Neural cell (in vitro differentiated cells): ENCODE results near the gene KHK.

Source experiments
- EP300 ChIP-seq: fragments of 450-650 bp; conservative IDR thresholded peaks from 2 replicates; pipeline ENCODE4 v1.6.1; 2014; ENCODE audit warnings: antibody characterized with exemption, mild to moderate bottlenecking, moderate library complexity; ENCODE audit not compliant: poor library complexity, severe bottlenecking
- EZH2 ChIP-seq: fragments of 200-600, 300-800 bp; shearing (Covaris generic), sonication (generic); IDR thresholded peaks from 2 replicates; pipeline ENCODE4 v1.6.1; 2014; ENCODE audit warnings: antibody characterized with exemption, low read length, borderline replicate concordance, mild to moderate bottlenecking; ENCODE audit not compliant: insufficient read depth, poor library complexity, severe bottlenecking
- POLR2AphosphoS5 ChIP-seq: IDR thresholded peaks from 2 replicates; pipeline ENCODE4 v1.6.1; 2012
- TAF1 ChIP-seq: IDR thresholded peaks from 2 replicates; pipeline ENCODE4 v1.6.1; 2012; ENCODE audit warnings: low read depth
- TF ChIP-seq, protein P1 (sequence below): fragments of 450-650 bp; IDR thresholded peaks from 2 replicates; pipeline ENCODE4 v1.5.1; 2014; ENCODE audit warnings: antibody characterized with exemption, mild to moderate bottlenecking, moderate library complexity; ENCODE audit not compliant: poor library complexity, severe bottlenecking
- TF ChIP-seq, protein P2 (sequence below): IDR thresholded peaks from 2 replicates; pipeline ENCODE4 v1.6.1; 2012; ENCODE audit warnings: borderline replicate concordance

- TF ChIP-seq POLR2AphosphoS5, result no peak
- TF ChIP-seq, protein P1, sequence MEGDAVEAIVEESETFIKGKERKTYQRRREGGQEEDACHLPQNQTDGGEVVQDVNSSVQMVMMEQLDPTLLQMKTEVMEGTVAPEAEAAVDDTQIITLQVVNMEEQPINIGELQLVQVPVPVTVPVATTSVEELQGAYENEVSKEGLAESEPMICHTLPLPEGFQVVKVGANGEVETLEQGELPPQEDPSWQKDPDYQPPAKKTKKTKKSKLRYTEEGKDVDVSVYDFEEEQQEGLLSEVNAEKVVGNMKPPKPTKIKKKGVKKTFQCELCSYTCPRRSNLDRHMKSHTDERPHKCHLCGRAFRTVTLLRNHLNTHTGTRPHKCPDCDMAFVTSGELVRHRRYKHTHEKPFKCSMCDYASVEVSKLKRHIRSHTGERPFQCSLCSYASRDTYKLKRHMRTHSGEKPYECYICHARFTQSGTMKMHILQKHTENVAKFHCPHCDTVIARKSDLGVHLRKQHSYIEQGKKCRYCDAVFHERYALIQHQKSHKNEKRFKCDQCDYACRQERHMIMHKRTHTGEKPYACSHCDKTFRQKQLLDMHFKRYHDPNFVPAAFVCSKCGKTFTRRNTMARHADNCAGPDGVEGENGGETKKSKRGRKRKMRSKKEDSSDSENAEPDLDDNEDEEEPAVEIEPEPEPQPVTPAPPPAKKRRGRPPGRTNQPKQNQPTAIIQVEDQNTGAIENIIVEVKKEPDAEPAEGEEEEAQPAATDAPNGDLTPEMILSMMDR, result no peak
- TF ChIP-seq EZH2, result no peak
- TF ChIP-seq TAF1, result no peak
- TF ChIP-seq, protein P2, sequence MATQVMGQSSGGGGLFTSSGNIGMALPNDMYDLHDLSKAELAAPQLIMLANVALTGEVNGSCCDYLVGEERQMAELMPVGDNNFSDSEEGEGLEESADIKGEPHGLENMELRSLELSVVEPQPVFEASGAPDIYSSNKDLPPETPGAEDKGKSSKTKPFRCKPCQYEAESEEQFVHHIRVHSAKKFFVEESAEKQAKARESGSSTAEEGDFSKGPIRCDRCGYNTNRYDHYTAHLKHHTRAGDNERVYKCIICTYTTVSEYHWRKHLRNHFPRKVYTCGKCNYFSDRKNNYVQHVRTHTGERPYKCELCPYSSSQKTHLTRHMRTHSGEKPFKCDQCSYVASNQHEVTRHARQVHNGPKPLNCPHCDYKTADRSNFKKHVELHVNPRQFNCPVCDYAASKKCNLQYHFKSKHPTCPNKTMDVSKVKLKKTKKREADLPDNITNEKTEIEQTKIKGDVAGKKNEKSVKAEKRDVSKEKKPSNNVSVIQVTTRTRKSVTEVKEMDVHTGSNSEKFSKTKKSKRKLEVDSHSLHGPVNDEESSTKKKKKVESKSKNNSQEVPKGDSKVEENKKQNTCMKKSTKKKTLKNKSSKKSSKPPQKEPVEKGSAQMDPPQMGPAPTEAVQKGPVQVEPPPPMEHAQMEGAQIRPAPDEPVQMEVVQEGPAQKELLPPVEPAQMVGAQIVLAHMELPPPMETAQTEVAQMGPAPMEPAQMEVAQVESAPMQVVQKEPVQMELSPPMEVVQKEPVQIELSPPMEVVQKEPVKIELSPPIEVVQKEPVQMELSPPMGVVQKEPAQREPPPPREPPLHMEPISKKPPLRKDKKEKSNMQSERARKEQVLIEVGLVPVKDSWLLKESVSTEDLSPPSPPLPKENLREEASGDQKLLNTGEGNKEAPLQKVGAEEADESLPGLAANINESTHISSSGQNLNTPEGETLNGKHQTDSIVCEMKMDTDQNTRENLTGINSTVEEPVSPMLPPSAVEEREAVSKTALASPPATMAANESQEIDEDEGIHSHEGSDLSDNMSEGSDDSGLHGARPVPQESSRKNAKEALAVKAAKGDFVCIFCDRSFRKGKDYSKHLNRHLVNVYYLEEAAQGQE, result no peak
- TF ChIP-seq EP300, result no peak
Measured at GRCh38 chr2:27085673-27086089, 891 bp upstream of the KHK start.
